Right lobe of liver (tissue), 4 donors: ENCODE measurements around the gene HBG2.

Experiments
- CTCF ChIP-seq, 4 donors: fragments of 200-600 bp in 3 of 4; fragments of 450-650 bp in 1 of 4; IDR thresholded peaks; one replicate each; pipeline versions ENCODE4 v1.5.1 to v1.8.0; 2016 to 2022; ENCODE audit warnings: antibody characterized with exemption in 4 of 4, mild to moderate bottlenecking in 2 of 4
- POLR2A ChIP-seq: fragments of 450-650 bp; IDR thresholded peaks from one replicate; pipeline ENCODE4 v1.6.1; 2017; ENCODE audit warnings: antibody characterized with exemption, mild to moderate bottlenecking
- donor health status: DM: no; HTN: no; CAD: no.
- donor health status: DM: no; HTN: no; CAD: no.
- donor health status: DM: no; HTN: yes; CAD: no.

- TF ChIP-seq CTCF (IDR thresholded peaks at IDR 0.05) (no peak), POLR2A (no peak)
Observed at GRCh38 chr11:5233307-5233706, 21.3 kb downstream of the HBG2 start.
